GM12878 (cell line): ENCODE results near the gene RAB9B. TPM values are rescaled to one million over a fixed set of nuclear protein-coding genes. Genes with fewer than 3 reads are reported as not detected.

Experiments used
- ATAC-seq: fragments of 200-7000 bp; cut with Tn5 transposase; 3 replicates; pipeline ENCODE4 v1.9.1; 2020; ENCODE audit warnings: mild to moderate bottlenecking, moderate library complexity
- BruUV-seq: library from RNA; stranded (reverse); fragments of 400-500 nt; replicated peaks from 2 replicates; lab custom pipeline; 2021; lab: Mats Ljungman, UMichigan
- CTCF ChIA-PET: fragments of 300-600 bp; sonication (Branson Sonifier 250); formaldehyde crosslinking; extraction: SDS; loops from one replicate; lab custom pipeline; 2021; ENCODE audit warnings: inconsistent platforms; lab: Yijun Ruan, JAX
- POLR2A ChIA-PET: fragments of 350-600 bp; formaldehyde crosslinking; extraction: SDS; loops from one replicate; lab custom pipeline; 2021; ENCODE audit warnings: inconsistent platforms; lab: Charles Lee
- RAD21 ChIA-PET: fragments of 300-600 bp; sonication (Branson Sonifier 250); formaldehyde crosslinking; loops from one replicate; lab custom pipeline; 2023; ENCODE audit warnings: antibody characterized with exemption; ENCODE audit not compliant: unreplicated experiment; lab: Charles Lee
- SMC1A ChIA-PET: fragments of 300-600 bp; sonication (Branson Sonifier 250); formaldehyde crosslinking; loops from one replicate; lab custom pipeline; 2023; ENCODE audit not compliant: unreplicated experiment, uncharacterized antibody; lab: Charles Lee
- DNase-seq: peaks from one replicate; pipeline ENCODE4 v3.0.0-alpha.2; 2011; ENCODE audit warnings: low read depth, low spot score
- FAIRE-seq: peaks from 3 replicates; lab custom pipeline; 2011; peaks lifted over from hg19 to GRCh38; lab: Jason Lieb, UNC
- H2AFZ ChIP-seq: 2 replicates; pipeline ENCODE4 v1.6.0; 2011; ENCODE audit warnings: low read depth, low read length, control low read depth; ENCODE audit not compliant: control insufficient read depth
- H3K27ac ChIP-seq: 2 replicates; pipeline ENCODE4 v1.5.1; 2011; ENCODE audit warnings: control low read depth; ENCODE audit not compliant: control insufficient read depth, insufficient read depth
- H3K27me3 ChIP-seq, 2 experiments: replicated peaks in 1 of 2; 2 replicates each; pipeline versions ENCODE4 v1.6.0 to v1.6.1; 2011; ENCODE audit warnings: low read length in 1 of 2; ENCODE audit not compliant: control insufficient read depth in 2 of 2, insufficient read depth in 2 of 2
- H3K36me3 ChIP-seq, 2 experiments: 2 replicates each; pipeline ENCODE4 v1.5.1; 2011; ENCODE audit warnings: low read length in 1 of 2; ENCODE audit not compliant: control insufficient read depth in 2 of 2, insufficient read depth in 2 of 2
- H3K4me1 ChIP-seq: 2 replicates; pipeline ENCODE4 v1.6.1; 2011; ENCODE audit warnings: mild to moderate bottlenecking, low read length, moderate library complexity, mixed read lengths; ENCODE audit not compliant: control insufficient read depth, insufficient read depth
- H3K4me2 ChIP-seq: 2 replicates; pipeline ENCODE4 v1.6.0; 2011; ENCODE audit warnings: control low read depth; ENCODE audit not compliant: control insufficient read depth, insufficient read depth
- H3K4me3 ChIP-seq: fragments of 200-600 bp; sonication (generic); 2 replicates; pipeline ENCODE4 v1.5.1; 2016
- H3K79me2 ChIP-seq: 2 replicates; pipeline ENCODE4 v1.6.0; 2011; ENCODE audit warnings: low read length; ENCODE audit not compliant: control insufficient read depth, insufficient read depth
- H3K9ac ChIP-seq: 2 replicates; pipeline ENCODE4 v1.8.0; 2011; ENCODE audit warnings: low read length, control low read depth, mixed read lengths; ENCODE audit not compliant: control insufficient read depth, insufficient read depth
- H3K9me3 ChIP-seq: replicated peaks from 3 replicates; pipeline ENCODE4 v1.5.1; 2011; ENCODE audit warnings: mild to moderate bottlenecking, low read length; ENCODE audit not compliant: control insufficient read depth, insufficient read depth
- H4K20me1 ChIP-seq: 2 replicates; pipeline ENCODE4 v1.6.0; 2011; ENCODE audit not compliant: control insufficient read depth, insufficient read depth
- BMI1 ChIP-seq: fragments of 450-650 bp; IDR thresholded peaks from 2 replicates; pipeline ENCODE4 v1.6.1; 2016; ENCODE audit warnings: mild to moderate bottlenecking, moderate library complexity, borderline replicate concordance
- KAT2A ChIP-seq: conservative IDR thresholded peaks from 2 replicates; pipeline ENCODE4 v1.6.1; 2011; ENCODE audit warnings: low read depth, low read length; ENCODE audit not compliant: control insufficient read depth
- NR2F1 ChIP-seq: fragments of 450-650 bp; conservative IDR thresholded peaks from 2 replicates; pipeline ENCODE4 v1.6.1; 2017; ENCODE audit warnings: mild to moderate bottlenecking
- PAX8 ChIP-seq: fragments of 450-650 bp; IDR thresholded peaks from 2 replicates; pipeline ENCODE4 v1.6.1; 2017; ENCODE audit warnings: mild to moderate bottlenecking, moderate library complexity
- PRDM15 ChIP-seq: fragments of 450-650 bp; formaldehyde crosslinking; IDR thresholded peaks from 2 replicates; pipeline ENCODE4 v1.4.0; 2020; ENCODE audit warnings: mild to moderate bottlenecking, moderate library complexity
- SIX5 ChIP-seq: IDR thresholded peaks from 2 replicates; pipeline ENCODE4 v1.6.1; 2011; ENCODE audit warnings: mild to moderate bottlenecking, low read depth, low read length, moderate library complexity; ENCODE audit not compliant: severe bottlenecking
- SPI1 ChIP-seq: IDR thresholded peaks from 2 replicates; pipeline ENCODE4 v1.6.1; 2011; ENCODE audit warnings: low read depth, mild to moderate bottlenecking, low read length, moderate library complexity, borderline replicate concordance; ENCODE audit not compliant: insufficient read depth
- YY1 ChIP-seq: IDR thresholded peaks from 2 replicates; pipeline ENCODE4 v1.6.1; 2011; ENCODE audit warnings: low read depth, mild to moderate bottlenecking, low read length
- ZZZ3 ChIP-seq: IDR thresholded peaks from 2 replicates; pipeline ENCODE4 v1.6.1; 2011; ENCODE audit warnings: low read depth; ENCODE audit not compliant: control insufficient read depth, insufficient read length
- WGBS: methylation state at CpG from one replicate; pipeline ENCODE4 v1.1.6; 2016; ENCODE audit warnings: low lambda C conversion rate; ENCODE audit not compliant: insufficient replicate concordance, insufficient coverage; ENCODE audit errors: missing lambda C conversion rate; 5-methylcytosine and 5-hydroxymethylcytosine counted together
- in situ Hi-C: fragments of 300-500 bp; cut with MboI; formaldehyde crosslinking; loops from 9 replicates; pipeline ENCODE4 v1.14.3; 2018; ENCODE audit warnings: mixed read lengths
- intact Hi-C: fragments of 100-400 bp; cut with micrococcal nuclease; formaldehyde crosslinking; loops from one replicate; pipeline ENCODE4 v1.14.2; 2022; ENCODE audit not compliant: unreplicated experiment
- polyA plus RNA-seq, 11 experiments: library from polyadenylated mRNA; depleted of rRNA in 4 of 11; unstranded in 6 of 11; stranded (reverse) in 5 of 11; fragments of >200 nt; fragmentation: Nextera tagmentation in 4 of 11; fragmentation: Illumina TruSeq in 1 of 11; extraction: Ambion mirVana in 4 of 11; extraction: Trizol in 1 of 11; gene quantifications; 1 replicate in 1 of 11; 2 replicates in 10 of 11; pipeline versions ENCODE4 v1.2.1 to v1.2.3, GENCODE V29; 2011 to 2016; ENCODE audit warnings: inconsistent platforms in 2 of 11, missing spikeins in 2 of 11, low read depth in 1 of 11
- total RNA-seq, 4 experiments: library from RNA; depleted of rRNA in 3 of 4; stranded (reverse); fragments of >200 nt in 3 of 4; fragmentation: Illumina TruSeq in 1 of 4; extraction: Trizol in 1 of 4; gene quantifications; 2 replicates each; pipeline versions ENCODE4 v1.2.1 to v1.2.3, GENCODE V29; 2013 to 2021
- TF ChIP-seq, protein P1 (sequence below): fragments of 450-650 bp; conservative IDR thresholded peaks from 2 replicates; pipeline ENCODE4 v1.6.1; 2017; ENCODE audit warnings: mild to moderate bottlenecking, moderate library complexity

The RAB9B gene
- total and polyA plus RNA-seq, 10 of the 15 experiments (the other 5 are each of a cell fraction or from before 2014, with no cell fraction given), result 0.05 to 0.30 (median 0.19) TPM

DNA sequence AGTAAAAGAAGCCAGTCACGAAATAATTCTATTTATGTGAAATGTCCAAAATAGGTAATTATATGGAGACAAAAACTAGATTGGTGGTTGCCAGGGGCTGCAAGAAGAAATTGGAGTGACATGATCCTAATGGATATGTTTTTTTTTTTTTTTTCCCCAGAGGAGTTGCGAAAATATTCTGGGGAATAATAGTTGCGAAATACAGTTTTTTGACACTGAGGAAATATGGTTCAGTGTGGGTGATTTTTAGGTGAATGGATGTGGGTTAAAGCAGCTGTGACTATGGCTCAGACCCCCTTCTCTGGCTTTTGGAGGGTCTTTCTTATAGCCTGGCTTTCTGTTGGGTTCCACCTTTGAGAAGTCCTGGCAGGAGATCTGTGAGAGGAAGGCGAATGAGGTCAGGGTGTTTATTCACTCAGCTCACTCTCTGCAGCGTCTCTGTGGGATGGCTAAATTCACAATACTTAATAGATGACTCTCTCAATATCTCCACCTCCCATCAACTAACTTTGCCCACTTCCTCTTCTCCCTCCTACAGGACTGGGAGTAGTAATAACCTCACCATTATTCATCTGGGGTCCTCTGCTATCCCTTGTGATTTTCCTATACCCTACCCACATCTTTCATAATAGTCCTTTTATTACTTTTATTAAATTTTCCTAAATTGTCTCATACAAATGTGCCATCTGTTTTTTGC lies 15.3 kb upstream of the RAB9B start:
- ATAC-seq, result peak; percentile 46
- BruUV-seq, result no TSS peak
- no peak for FAIRE-seq
- H3K9me3 ChIP-seq, result no peaks in the 10 kb centered on the region
- DNase-seq, result no peak
- ChIA-PET CTCF (interaction anchor here (1.1 to 1.6 kb wide), 3 partner anchors 85 to 290 kb away, joined by 3 to 4 read pairs (median 3); no protein-coding TSS in a partner anchor), POLR2A (no interaction called here), RAD21 (interaction anchor here (0.7 to 1.1 kb wide), 2 partner anchors 252 to 356 kb away, joined by 3 read pairs; no protein-coding TSS in a partner anchor), SMC1A (no interaction called here)
- in situ Hi-C loops (loop anchor here (5.0 kb wide), 2 partner anchors 85 to 285 kb away; no protein-coding TSS in a partner anchor), intact Hi-C loops (loop anchor here (5.0 kb wide), 1 partner anchor 265 kb away; the partner anchor contains the start of gene ZCCHC18)
- no peaks in the 10 kb centered on the region for H3K27me3 ChIP-seq
- H3K4me1 ChIP-seq, result no peaks in the 10 kb centered on the region
- H3K4me2 ChIP-seq, result no peak overlapping the region
- no peak overlapping the region for H3K27ac ChIP-seq
- H3K9ac ChIP-seq, result no peak overlapping the region
- no peaks in the 10 kb centered on the region for H3K79me2 ChIP-seq
- WGBS, result 1% methylated on average over 3 of the region's 5 CpGs
- no peaks in the 10 kb centered on the region for H4K20me1 ChIP-seq
- H3K36me3 ChIP-seq, result no peaks in the 10 kb centered on the region
- no peak overlapping the region for H2AFZ ChIP-seq
- TF ChIP-seq SPI1 (peak; percentile 47; the same call in 1 of the 2 replicates), NR2F1 (no peak)
- H3K4me3 ChIP-seq, result no peak overlapping the region

- SMC1A ChIA-PET, result interaction anchor here (1.3 to 2.0 kb wide), 2 partner anchors 267 to 290 kb away, joined by 8 to 16 read pairs; no protein-coding TSS in a partner anchor
- H2AFZ ChIP-seq, result no peak overlapping the region
- ATAC-seq, result peak; percentile 32; the same call in 2 of the 3 replicates
- no peak overlapping the region for H3K4me2 ChIP-seq
- no peaks in the 10 kb centered on the region for H3K4me1 ChIP-seq
- RAD21 ChIA-PET, result interaction anchor here (1.3 to 2.5 kb wide), 2 partner anchors 8 to 95 kb away, joined by 3 to 21 read pairs; no protein-coding TSS in a partner anchor
- no peak overlapping the region for H3K9ac ChIP-seq
- no TSS peak for BruUV-seq
- H3K36me3 ChIP-seq, result no peaks in the 10 kb centered on the region
- intact Hi-C loops, result loop anchor here (5.0 kb wide), 1 partner anchor 266 kb away; the partner anchor contains the start of gene ZCCHC18
- in situ Hi-C loops, result loop anchor here (5.0 kb wide), 2 partner anchors 86 to 286 kb away; no protein-coding TSS in a partner anchor
- no peak overlapping the region for H3K27ac ChIP-seq
- no peaks in the 10 kb centered on the region for H4K20me1 ChIP-seq
- H3K79me2 ChIP-seq, result no peaks in the 10 kb centered on the region
- DNase-seq, result no peak
- CTCF ChIA-PET, result interaction anchor here (1.3 to 3.7 kb wide), 7 partner anchors 11 to 291 kb away, joined by 4 to 57 read pairs (median 11); no protein-coding TSS in a partner anchor
- FAIRE-seq, result no peak
- H3K4me3 ChIP-seq, result no peak overlapping the region
- H3K27me3 ChIP-seq, result no peaks in the 10 kb centered on the region
- H3K9me3 ChIP-seq, result no peaks in the 10 kb centered on the region
- POLR2A ChIA-PET, result no interaction called here
- no peak for TF ChIP-seq YY1
- no peak for TF ChIP-seq SIX5
- no peak for TF ChIP-seq KAT2A
- no peak for TF ChIP-seq PAX8
- no peak for TF ChIP-seq PRDM15 (CRISPR knock-in tag)
- TF ChIP-seq ZZZ3, result no peak
- no peak for TF ChIP-seq BMI1
- TF ChIP-seq, protein P1, sequence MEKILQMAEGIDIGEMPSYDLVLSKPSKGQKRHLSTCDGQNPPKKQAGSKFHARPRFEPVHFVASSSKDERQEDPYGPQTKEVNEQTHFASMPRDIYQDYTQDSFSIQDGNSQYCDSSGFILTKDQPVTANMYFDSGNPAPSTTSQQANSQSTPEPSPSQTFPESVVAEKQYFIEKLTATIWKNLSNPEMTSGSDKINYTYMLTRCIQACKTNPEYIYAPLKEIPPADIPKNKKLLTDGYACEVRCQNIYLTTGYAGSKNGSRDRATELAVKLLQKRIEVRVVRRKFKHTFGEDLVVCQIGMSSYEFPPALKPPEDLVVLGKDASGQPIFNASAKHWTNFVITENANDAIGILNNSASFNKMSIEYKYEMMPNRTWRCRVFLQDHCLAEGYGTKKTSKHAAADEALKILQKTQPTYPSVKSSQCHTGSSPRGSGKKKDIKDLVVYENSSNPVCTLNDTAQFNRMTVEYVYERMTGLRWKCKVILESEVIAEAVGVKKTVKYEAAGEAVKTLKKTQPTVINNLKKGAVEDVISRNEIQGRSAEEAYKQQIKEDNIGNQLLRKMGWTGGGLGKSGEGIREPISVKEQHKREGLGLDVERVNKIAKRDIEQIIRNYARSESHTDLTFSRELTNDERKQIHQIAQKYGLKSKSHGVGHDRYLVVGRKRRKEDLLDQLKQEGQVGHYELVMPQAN, result no peak
Measured at GRCh38 chrX:103846386-103846785, 14.3 kb upstream of the RAB9B start.
